GM18520 (cell line): ENCODE measurements around the gene THBS2.

Experiments
- ATAC-seq: cut with Tn5 transposase; IDR thresholded peaks from one replicate; pipeline ENCODE4 v1.9.1; 2021; ENCODE audit not compliant: unreplicated experiment

THBS2 gene

DNA sequence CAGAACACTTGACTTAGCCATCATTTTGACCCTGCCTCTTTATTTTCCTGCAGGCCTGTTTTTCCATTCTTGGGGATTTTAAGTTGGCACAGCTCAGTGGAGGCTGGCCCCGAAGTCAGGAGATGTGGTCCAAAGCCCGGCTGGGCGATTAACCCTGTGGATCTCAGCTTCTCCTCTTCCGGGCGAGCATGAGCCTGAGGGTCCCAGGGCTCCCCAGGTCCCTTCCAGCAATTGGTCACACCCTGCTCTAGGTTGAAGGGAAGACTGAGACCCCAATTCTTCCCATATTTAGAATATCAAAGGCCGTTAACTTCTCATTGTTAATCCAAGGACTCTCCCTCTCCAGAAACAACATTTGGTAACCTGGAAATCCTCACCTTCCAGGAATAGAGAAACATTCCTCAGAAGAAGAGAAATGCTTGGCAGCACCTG, 2.3 kb downstream of the THBS2 start:
- no peak for ATAC-seq

DNA sequence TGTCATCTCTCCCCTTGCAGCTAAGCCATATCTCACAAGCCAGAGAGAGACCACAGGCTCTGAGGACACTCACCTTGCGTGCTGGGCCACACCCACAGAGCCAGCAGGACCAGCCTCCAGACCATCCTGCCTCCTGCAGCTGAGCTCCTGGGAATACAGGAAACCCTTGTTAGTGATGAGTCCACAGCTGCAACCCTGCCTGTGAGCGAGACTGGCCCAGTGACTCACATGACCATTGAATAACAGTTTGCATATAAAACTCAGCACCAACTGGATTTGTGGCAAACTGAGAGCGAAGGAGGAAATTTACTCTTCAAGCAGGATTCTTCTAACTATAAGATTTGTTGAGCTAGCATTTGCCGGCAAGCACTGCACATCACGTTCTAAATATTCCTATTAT, 3.0 kb downstream of the THBS2 start:
- no peak for ATAC-seq

DNA sequence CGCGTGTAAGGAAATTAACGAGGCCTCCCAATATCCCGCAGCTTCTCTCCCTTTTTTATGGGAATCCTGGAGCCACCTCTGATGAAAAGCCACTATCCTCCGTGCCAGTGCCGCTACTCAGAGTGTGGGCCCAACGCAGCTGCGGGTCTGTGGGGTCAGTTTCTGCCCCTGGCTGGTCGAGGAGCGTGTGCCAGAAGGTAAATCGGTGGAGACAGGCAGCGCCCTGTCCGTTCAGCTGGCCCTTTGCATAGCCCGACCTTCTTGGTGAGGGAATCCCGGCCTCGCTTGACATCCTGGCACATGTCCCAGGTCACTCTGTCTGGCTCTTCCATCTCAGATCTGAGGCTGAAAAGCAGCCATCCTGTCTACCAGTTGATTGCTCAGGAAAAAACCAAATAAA, 4.6 kb downstream of the THBS2 start:
- ATAC-seq, result no peak

DNA sequence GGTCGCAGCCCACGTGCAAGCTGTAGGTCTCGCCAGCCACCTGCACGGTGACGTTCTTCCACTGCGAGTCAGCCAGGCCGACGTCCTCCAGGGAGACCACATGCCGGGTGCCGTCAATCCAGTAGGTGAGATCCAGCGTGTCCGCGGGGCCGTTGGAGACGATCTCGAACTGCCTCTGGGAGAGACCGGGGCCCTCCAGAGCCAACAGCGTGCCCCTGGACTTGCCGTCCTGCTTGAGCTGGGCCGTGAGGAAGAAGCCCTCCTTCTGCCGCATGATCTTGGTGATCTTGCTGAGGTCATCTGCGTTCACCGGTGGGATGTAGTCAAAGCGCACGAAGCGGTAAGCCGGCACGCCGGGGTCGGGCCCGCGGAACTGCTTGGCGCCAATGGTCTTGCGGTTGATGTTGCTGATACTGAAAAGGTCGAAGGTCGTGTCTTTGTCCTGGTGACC, 5.1 kb downstream of the THBS2 start:
- no peak for ATAC-seq

DNA sequence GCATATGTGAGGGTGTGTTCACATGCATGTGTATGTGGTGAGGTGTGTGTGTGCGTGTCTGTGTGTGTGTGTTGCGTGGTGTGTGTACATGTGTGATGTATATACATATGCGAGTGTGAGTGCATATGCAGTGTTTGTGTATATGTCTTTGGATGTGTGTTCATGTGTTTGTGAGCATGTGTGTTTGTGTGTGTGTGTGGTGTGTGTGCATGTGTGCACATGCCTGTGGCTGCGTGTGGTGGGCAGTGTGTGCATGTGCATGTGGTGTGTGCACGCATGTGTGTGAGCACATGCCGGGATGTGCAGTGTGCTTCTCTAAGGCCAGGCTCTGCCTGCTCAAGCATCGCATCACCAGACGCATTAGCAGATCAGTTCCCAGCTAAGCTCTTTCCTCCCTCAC, 5.7 kb downstream of the THBS2 start:
- no peak for ATAC-seq

DNA sequence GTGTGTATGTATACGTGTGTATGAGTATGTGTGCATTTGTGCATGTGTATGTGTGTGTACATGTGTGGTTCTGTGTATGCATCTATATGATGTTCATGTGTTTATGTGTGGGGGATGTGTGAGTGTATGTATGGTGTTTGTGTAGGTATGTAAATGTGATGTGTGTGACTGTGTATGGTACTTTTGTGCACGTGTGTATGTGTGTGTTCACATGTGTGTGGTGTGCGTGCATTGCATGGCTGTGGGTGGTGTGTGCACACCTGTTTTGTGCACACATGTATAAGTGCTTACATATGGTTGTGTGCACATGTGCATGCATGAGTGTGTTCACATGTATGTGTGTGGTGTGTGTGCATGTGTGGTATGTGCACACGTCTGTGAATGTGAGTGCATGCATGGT, 6.2 kb downstream of the THBS2 start:
- no peak for ATAC-seq

DNA sequence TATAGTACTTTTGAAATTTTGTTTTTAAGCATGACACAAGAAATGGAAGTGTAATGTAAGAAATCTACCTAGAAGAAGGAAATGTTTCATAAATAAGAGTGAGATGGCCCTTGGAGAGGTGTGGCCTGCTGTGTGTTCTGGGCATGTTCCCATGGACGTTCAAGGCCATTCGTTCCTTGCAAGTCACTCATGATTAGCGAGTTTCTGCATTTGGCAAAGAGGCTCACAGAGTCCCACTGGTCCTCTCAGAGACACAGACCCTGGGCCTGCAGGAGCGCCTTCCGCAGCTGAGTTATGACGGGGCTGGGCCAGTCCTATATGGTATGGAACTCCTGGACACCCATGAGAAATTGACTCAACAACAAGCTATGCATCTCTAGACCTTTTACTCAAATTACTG, 7.2 kb downstream of the THBS2 start:
- ATAC-seq, result no peak

DNA sequence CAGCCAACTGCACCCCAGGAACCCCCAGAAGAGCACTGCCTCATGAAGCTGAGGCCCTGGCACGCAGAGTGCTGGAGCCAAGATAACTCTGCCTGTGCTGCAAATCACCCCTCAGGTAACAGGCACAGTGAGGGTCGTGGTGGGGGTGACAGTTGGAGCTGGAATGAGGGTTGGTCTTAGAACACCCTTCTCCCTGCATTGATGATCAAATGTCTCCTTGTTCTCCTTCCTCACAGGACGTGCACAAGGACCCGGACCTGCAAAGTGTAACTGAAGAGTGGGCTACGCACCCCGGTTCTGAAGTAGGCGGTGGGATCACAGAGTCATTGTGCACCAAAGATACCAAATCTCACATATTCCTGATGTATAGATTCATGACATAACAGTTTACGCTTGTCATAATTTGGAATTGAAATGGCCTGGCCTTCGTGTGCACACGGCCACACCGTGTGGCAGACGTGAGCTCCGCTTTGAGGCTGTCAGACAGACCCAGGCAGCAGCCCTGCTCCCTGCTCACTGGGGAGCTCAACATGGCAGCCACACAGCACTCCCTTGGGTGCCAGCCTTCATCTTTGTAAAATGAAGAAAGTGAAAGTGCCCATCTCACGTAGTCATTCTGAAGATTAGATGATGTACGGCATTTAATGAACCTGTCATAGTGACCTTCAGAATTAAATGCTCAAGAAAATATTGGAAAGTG, 8.8 kb downstream of the THBS2 start:
- no peak for ATAC-seq

DNA sequence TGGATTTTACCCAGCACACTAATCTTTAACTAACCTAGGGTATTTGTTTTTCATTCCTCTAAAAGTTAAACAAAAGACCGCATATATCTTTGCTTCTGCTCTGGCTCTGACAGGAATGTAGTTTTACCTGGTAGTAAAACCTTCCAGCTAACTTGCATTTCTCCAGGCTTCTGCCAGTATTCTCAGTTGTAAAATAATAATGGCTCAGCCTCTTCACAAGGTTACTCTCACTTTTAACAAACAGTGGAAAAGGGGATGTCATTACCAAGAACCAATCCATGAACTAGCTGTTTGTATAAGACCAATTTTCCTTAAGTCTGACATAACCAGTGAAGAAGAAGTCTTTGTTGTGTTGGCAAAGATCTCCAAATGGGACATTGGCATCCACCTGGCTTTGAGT, 10.0 kb downstream of the THBS2 start:
- no peak for ATAC-seq

DNA sequence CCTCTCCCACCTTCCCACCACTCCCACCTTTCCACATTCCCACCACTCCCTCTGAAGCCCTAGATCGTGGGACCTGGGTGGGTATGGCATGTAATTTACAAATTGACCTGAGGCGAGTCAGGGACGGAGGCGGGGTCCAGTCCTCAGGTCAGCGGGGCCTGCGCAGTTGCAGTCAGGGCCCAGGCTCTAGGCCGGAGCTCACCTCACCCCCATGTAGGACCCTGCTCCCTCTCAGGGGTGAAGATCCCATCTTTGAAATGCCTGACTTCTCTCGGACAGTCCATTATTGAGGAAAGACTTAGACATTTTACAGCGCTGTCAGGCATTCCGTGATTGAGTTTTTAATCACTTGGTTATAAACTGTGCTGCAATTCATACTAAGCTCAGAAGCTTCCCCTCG, 10.5 kb downstream of the THBS2 start:
- no peak for ATAC-seq

DNA sequence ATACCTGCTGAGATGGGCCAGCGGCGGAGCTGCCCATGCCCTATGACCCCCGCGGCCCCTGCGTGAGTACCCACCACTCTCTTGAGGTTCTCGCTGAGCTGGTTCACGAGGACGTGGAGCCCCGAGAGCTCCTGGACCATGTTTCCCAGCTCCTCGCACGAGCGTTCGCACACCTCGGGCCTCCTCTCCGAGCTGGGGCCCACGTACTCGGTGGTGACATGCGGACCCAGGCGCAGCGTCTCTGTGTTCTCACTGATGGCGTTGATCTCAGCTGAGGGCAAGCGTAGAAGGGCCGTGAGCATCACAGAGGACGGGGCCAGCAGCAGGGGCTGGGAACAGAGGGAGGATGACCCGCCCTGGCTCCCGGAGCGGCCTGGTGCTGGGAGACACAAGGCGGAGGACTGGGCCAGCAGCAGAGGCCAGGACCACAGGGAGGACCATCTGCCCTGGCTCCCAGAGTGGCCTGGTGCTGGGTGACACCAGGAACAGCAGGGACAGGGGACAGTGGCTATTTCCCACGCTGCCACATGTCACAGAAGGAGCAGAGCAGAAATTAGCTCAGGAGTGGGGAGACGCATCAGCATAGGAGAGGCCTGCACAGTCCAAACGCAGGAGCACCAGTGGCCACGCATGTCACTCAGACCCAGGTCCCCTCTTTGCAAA, 11.8 kb downstream of the THBS2 start:
- ATAC-seq, result no peak

DNA sequence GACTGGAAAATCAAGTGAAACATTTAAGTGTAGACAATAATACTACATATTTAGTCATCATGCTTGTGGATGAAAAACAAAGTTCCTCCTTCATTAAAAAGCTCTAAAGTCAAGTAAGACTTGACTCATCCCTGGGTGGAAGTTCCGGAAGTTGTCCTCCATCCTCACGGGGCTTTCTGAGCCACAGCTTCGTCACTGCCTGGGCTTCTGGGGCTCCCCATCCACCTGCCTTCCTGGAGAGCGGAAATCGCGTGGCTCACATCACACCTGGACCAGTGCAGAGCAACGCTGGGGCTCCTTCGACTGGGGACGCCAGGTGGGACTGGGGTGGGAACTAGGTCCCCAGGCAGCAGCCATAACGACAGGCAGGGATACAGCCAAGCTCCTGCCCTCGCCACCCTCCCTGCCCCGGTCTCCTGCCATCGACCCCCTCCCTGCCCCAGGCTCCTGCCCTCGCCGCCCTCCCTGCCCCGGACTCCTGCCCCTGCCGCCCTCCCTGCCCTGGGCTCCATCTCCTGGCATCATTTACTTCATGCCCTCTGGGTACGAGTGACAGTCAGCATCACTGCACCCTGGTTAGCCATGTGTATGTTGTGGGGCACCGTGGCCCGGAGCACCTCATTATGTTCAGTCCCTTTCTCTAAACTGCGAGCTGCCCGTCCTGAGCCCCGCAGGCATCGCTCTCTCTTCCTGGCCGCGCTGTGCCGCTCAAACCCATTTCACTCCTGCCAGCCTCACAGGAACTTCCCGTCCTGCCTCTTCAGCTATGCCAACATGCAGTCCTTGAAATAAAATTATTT, 12.9 kb downstream of the THBS2 start:
- no peak for ATAC-seq

DNA sequence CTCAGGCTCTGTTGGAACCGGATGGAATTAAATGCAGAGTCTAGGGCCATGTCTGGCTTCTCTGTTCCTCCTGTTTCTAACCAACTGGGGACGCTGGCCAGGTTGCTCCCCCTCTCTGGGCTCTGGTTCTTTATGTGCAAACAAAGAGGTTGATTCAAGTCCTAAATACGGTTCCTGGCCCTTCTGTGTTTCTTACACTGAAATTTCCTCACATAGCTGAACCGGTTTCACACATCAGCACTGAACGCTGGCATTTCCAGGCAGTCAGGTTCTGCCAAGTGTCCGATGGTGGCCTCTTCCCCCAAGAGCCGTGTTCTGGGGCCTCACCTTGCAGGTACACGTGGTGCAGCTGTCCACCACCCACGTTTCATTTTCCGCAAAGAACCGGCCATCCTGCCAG, 13.5 kb downstream of the THBS2 start:
- no peak for ATAC-seq

DNA sequence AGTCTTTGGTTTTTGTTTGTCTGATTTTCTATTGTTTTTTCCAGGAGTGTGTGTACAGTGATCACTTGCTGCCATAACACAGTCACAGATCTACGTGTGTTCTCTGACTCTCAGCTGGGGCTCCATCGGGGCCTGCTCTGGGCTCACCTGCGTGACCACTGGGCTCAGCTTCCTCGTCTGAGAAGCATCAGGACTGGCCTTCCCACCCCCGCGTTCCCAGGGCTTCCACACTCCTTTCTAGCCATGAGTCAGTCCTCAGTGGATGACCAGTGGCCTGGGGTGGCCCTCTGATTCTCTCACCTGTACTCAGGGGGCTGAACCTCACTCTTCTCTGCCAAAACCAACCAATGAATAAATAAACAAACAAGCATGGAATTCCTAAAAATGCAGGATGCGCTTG, 14.5 kb downstream of the THBS2 start:
- ATAC-seq, result no peak

DNA sequence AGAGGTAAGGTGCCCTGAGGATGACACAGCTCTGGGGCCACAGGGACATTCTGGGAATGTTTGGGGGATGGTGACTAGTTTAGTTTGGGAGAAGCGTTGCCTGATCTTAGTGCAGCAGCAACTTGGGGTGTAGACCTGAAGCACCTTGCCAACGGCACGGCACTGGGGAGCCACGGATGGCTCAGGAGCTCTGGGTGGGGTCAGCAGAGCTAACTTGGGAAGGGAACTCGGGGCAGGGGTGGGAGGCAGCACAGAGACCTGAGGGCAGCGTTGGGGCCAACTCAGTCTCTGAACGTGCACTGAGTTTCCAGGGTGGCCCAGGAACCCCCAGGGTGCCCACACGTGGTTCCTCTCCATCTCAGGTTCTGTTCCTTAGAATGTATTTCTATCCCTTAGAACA, 14.9 kb downstream of the THBS2 start:
- no peak for ATAC-seq

DNA sequence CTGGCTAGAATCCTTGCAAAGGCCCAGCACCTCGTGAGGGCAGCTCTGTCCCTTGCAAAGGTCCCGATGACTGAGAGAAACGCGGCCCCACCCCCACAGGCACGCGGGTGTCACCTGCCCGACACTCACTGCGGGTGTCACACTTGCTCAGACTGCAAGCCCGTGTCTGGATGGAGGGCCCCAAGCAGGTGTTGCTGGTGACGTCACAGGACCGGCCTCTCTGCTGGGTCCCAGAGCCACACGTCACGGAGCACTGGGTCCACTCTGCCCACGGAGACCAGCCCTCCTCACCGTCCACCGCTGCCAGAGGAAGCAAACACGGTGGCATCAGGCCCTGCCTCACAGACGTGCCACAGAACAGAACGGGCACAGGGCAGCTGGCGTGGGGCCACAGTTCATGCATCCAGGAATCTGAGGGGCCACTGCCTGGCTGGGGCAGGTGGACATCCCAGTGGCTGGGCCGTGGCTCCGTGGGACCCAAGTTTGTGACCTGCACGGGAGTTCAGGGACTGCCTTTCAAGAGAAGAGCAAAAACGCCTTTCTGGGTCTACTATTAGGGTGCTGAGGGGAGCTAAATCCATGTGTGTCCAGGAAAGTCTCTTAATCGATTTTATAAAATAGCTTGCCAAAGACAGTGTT, 16.0 kb downstream of the THBS2 start:
- no peak for ATAC-seq

DNA sequence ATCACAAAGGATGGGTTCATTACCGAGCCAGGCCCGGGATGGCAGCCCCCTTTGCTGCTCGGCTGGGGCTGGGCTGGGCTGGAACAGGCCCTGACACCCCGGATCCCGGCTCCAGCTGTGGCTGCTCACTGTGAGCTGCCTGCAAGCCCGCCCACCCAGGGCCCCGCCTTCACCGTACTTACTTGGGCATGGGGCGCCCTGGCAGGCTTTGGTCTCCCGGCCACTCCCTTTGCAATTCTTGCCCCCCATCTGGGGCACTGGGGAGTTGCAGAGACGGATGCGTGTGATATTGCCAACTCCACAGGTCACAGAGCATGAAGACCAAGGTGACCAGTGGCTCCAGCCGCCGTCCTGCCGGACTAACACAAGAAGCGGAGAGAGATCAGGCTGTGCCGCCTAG, 16.7 kb downstream of the THBS2 start:
- ATAC-seq, result no peak

DNA sequence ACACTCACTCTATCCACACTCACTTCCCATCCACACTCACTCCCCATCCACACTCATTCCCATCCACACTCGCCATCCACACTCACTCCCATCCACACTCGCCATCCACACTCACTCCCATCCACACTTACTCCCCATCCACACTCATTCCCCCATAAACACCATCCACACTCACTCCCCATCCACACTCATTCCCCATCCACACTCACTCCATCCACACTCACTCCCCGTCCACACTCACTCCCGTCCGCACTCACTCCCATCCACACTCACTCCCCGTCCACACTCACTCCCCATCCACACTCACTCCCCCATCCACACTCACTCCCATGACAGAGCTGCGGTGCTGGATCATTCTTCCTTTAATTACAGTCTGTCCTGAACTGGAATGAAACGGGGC, 17.1 kb downstream of the THBS2 start:
- no peak for ATAC-seq

DNA sequence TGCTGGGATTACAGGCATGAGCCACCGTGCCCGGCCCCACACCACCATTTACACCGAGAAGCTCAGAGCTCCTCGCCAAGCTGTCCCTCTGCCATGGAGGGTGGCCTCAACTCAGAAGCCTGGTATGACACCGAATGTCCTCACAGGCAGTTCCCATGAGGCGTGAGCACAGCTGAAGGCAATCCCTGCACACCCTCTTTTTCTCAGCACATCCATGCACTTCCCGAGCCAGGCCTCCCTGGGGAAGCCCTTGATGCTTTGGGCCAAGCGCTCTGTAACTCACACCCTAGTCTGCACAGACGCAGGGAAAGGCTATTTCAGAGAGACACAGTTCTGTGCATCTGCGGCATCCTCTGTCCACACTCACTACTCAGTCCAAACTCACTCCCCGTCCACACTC, 18.4 kb downstream of the THBS2 start:
- ATAC-seq, result no peak

DNA sequence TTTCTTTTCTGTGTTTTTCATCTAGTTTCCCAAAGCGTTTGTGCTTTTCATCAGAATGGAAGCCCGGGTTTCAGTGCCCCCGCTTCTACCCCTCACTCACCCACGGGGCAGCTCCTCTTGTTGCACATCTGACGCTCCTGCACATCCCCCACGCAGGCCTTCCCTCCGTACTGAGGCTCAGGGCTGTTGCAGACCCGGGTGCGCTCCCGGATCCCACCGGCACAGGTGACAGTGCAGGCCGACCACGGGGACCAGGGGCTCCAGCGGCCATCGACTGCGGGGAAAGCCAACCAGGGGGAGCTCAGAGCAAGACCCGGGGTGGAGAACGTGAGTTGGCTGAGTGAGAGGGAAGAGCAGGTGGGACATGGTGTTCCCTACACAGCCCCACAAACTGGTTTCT, 19.0 kb downstream of the THBS2 start:
- ATAC-seq, result no peak

DNA sequence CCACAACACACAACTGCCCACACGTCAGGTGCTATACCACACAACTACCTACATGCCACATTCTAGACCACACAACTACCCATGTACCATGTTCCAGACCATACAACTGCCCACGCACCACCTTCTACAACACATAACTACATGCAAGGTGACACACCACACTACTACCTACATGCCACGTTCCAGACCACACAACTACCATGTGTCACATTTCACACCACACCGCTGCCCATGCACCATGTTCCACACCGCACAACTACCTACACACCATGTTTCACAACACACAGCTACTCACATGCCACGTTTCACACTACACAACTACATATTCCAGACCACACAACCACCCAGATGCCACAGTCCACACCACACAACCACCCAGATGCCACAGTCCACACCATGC, 19.8 kb downstream of the THBS2 start:
- ATAC-seq, result no peak

DNA sequence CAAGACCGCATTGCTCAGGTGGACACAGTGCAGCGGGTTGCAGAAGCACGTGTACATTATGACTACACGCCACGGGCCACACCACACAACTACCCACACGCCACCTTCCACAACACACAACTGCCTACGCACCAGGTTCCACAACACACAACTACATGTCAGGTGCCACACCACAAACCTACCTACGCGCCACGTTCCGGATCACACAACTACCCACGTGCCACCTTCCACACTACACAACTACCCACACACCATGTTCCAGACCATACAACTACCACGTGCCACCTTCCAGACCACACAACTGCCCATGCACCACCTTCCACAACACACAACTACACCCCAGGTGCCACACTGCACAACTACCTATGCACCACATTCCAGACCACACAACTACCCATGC, 20.5 kb downstream of the THBS2 start:
- no peak for ATAC-seq
